Activated CD4-positive, alpha-beta T cell treated with anti-CD3 and anti-CD28 coated beads, Interleukin-2, amount 10 ng/mL, durations not matched to agents 24 days and 14 days (primary cell): ENCODE results near the gene PML. TPM values are rescaled to one million over a fixed set of nuclear protein-coding genes. Genes with fewer than 3 reads are reported as not detected.

ENCODE experiments used
- DNase-seq: peaks from one replicate; pipeline ENCODE4 v3.0.0; 2022
- H3K27ac Mint-ChIP-seq: one replicate; pipeline ENCODE4 v1.8.0; 2022; ENCODE audit warnings: mild to moderate bottlenecking, mixed read lengths
- H3K27me3 Mint-ChIP-seq: one replicate; pipeline ENCODE4 v1.8.0; 2022; ENCODE audit warnings: mixed read lengths
- H3K36me3 Mint-ChIP-seq: one replicate; pipeline ENCODE4 v1.8.0; 2022; ENCODE audit warnings: low read depth, mild to moderate bottlenecking, mixed read lengths
- H3K4me1 Mint-ChIP-seq: one replicate; pipeline ENCODE4 v1.8.0; 2021; ENCODE audit warnings: mixed read lengths
- H3K4me3 Mint-ChIP-seq: one replicate; pipeline ENCODE4 v1.8.0; 2022; ENCODE audit warnings: mild to moderate bottlenecking, moderate library complexity, mixed read lengths
- H3K9me3 Mint-ChIP-seq: one replicate; pipeline ENCODE4 v1.8.0; 2021; ENCODE audit warnings: mixed read lengths
- intact Hi-C: fragments of 100-400 bp; cut with micrococcal nuclease; formaldehyde crosslinking; loops from one replicate; pipeline ENCODE4 v1.15.1; 2023
- total RNA-seq: library from RNA; stranded (reverse); gene quantifications from 2 replicates; pipeline ENCODE4 v1.2.3, GENCODE V29; 2022

PML gene
- total RNA-seq, 1 donor from 2014 or later: 61.3 TPM

DNA sequence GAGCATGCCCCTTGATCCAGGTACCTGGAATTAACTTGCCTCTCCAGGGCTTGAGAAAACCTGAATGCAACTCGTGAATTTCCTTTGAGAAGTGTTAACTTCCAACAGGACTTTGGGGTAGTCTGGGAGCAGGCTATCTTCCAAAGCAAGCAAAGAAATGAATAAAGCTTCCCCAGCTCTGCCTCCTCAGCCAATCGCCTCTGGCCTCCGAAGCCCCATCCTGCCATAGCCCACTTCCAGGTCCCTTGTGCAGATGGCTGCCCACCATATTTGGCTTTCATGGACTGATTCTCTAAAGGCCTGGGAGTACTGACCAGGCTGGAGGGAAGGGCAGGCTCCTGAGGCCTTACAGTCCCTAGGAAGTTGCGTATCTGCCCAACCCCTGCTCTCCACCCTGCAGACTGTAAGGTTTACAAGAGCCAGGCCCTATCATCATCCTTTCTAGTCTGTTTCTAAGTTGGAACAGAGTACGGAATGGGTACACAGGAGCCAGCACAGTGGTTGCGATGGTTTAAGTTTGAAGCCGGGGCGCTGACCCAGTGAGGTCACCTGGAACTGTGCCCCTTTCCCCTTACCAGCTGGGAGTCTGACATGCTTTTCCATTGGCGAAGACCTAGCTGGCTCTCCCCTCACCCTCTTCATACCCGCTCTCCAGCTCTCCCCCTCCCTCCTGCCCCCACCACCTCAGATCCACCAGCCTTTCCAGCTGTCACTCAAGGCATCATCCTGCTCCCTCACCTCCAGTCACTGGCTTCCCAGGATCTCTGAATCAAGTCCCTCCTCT, 1.1 kb upstream of the PML start:
- H3K27ac Mint-ChIP-seq: peak overlapping the region; percentile 94
- H3K4me3 Mint-ChIP-seq: peak overlapping the region; percentile 99
- peaks cover 21% of the 10 kb centered on the region for H3K36me3 Mint-ChIP-seq
- no peak for DNase-seq
- H3K4me1 Mint-ChIP-seq: peaks cover 55% of the 10 kb centered on the region
- H3K9me3 Mint-ChIP-seq: no peaks in the 10 kb centered on the region
- H3K27me3 Mint-ChIP-seq: no peaks in the 10 kb centered on the region
- intact Hi-C loops: loop anchor here (5.0 to 10.0 kb wide), 4 partner anchors 551 to 1879 kb away; partner anchors contain the start of genes ARID3B, ARIH1, MYO9A and SENP8

DNA sequence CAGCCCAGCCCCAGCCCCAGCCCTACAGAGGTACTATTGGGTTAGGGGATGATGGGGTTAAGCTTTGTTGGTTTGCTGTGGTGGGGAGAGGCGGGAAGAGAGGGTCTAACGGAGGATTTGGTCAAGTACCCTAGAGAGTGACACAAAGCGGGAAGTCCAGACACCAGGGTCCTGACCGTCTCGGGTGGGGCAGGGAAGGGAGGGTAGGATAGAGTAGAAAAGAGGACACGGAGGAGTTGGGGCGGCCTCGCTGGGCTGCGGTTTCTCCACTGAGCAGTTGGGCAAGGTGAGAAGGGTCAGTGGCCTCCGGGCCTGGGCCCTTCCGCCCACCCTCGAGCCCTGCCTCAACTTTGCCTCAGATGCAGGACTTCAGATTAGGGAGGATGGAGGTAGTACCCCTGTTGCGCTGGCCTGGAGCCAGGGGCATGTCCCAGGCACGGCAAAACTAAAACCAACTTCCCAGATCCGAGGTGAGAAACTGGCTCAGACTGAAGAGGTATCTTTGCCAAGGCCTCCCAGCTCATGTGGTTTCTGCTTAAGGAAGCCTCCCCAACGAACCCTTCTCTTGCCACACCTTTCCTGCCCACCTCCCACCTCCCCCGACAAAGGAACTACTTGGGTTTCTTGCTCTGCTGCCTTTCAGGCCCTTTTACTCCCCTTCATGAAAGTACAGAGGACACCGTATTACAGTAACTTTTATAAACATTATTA, 551 bp downstream of the PML start:
- intact Hi-C loops: loop anchor here (1.0 to 10.0 kb wide), 6 partner anchors 12 to 1880 kb away; partner anchors contain the start of genes ARID3B, ARIH1, MYO9A and SENP8

DNA sequence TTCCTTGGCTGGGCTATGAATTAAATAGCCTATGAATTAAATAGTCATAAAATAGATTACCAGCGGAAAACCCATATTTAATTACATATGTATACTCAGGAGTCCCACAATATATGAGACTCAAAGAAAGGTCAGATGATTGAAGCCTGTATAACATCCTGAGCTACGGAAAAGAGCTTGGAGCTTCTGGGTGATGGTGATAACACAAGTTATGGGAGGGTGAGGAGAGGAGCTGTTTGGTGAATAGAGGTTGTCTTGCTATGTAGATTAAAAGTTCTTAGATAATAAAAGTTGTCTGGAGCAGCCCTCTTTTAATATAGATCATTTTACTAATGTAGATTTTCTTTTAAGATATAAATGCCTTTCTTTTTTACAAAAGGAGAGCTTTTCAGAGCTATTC, 1.8 kb downstream of the PML start:
- intact Hi-C loops: loop anchor here (10.0 kb wide), 3 partner anchors 549 to 1881 kb away; partner anchors contain the start of genes ARID3B, MYO9A, SENP8 and SIN3A
- H3K9me3 Mint-ChIP-seq: no peaks in the 10 kb centered on the region
- peaks cover 34% of the 10 kb centered on the region for H3K36me3 Mint-ChIP-seq
- no peaks in the 10 kb centered on the region for H3K27me3 Mint-ChIP-seq
- peaks cover 54% of the 10 kb centered on the region for H3K4me1 Mint-ChIP-seq
- peak overlapping the region; percentile 99 for H3K4me3 Mint-ChIP-seq
- peak overlapping the region; percentile 94 for H3K27ac Mint-ChIP-seq
- DNase-seq: no peak

More for the DNA sequence above, 551 bp downstream of the PML start:
- no peaks in the 10 kb centered on the region for H3K9me3 Mint-ChIP-seq
- peak overlapping the region; percentile 99 for H3K4me3 Mint-ChIP-seq
- H3K36me3 Mint-ChIP-seq: peaks cover 30% of the 10 kb centered on the region
- peak; percentile 77 for DNase-seq
- peaks cover 57% of the 10 kb centered on the region for H3K4me1 Mint-ChIP-seq
- peak overlapping the region; percentile 94 for H3K27ac Mint-ChIP-seq
- no peaks in the 10 kb centered on the region for H3K27me3 Mint-ChIP-seq

DNA sequence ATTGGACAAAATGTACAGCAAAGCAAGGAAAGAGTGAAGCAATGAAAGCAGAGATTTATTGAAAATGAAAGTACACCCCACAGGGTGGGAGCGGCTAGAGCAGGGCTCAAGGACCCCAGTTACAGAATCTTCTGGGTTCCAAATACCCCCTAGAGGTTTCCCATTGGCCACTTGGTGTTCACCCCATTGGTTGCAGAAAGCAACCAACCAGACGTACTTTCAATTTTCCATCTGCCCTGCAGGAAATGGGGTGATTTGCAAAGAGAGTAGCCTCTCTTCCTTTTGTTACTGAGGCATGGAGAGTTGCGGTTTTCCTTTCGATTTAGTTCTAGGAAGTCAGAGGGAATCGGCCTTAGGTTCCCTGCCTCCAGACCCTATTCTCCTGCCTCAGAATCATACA, 2.4 kb downstream of the PML start:
- intact Hi-C loops: loop anchor here (10.0 kb wide), 3 partner anchors 548 to 1882 kb away; partner anchors contain the start of genes ARID3B, MYO9A, SENP8 and SIN3A
- peak overlapping the region; percentile 94 for H3K27ac Mint-ChIP-seq
- no peaks in the 10 kb centered on the region for H3K9me3 Mint-ChIP-seq
- peaks cover 37% of the 10 kb centered on the region for H3K36me3 Mint-ChIP-seq
- DNase-seq: peak; percentile 88
- H3K4me3 Mint-ChIP-seq: peak overlapping the region; percentile 99
- H3K4me1 Mint-ChIP-seq: peaks cover 53% of the 10 kb centered on the region
- H3K27me3 Mint-ChIP-seq: no peaks in the 10 kb centered on the region

DNA sequence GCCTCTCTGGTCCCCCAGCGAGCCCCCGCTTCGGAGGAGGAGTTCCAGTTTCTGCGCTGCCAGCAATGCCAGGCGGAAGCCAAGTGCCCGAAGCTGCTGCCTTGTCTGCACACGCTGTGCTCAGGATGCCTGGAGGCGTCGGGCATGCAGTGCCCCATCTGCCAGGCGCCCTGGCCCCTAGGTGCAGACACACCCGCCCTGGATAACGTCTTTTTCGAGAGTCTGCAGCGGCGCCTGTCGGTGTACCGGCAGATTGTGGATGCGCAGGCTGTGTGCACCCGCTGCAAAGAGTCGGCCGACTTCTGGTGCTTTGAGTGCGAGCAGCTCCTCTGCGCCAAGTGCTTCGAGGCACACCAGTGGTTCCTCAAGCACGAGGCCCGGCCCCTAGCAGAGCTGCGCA, 3.5 kb downstream of the PML start:
- Mint-ChIP-seq H3K4me1 (peaks cover 45% of the 10 kb centered on the region), H3K9me3 (no peaks in the 10 kb centered on the region), H3K4me3 (peak overlapping the region; percentile 99), H3K27me3 (no peaks in the 10 kb centered on the region), H3K27ac (peak overlapping the region; percentile 94), H3K36me3 (peaks cover 43% of the 10 kb centered on the region)
- intact Hi-C loops: loop anchor here (10.0 kb wide), 3 partner anchors 547 to 1883 kb away; partner anchors contain the start of genes ARID3B, MYO9A, SENP8 and SIN3A
- DNase-seq: no peak

DNA sequence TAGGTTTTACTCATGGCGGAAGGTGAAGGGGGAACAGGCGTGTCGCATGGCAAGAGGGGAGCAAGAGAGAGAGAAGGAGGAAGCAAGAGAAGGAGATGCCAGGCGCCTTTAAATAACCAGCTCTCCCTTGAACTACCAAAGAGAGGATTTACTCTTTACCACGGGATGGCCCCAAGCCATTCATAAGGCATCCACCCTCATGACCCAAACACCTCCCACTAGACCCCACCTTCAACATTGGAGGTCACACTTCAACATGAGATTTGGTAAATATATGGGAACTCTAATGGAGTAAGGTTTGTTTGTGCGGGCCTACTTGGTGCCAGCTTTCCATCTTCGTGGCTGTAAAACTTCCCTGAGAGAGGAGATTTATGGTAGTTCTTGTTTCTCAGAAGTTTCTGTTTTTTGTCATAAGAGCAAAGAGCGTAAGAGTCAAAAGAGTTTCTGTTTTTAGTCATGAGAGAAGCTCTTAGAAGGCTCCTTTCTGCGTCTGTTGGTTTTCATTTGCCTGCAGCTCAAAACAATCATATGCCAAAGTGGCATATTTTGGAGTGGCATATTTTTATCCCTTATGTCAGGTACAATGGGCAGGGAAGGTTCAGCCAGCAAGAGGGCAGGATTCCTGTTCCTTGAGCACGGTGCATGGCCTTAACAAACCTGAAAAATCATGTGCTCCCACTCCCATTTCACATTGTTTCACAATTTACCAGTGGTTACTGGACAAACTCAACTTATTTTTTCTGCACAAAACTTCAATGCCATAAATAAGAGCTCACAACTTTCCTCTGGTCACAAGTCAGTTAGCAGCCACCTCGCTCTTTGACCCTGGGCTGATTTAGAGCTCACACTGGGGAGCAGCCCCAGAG, 12.5 kb downstream of the PML start:
- peaks cover 6% of the 10 kb centered on the region for H3K9me3 Mint-ChIP-seq
- no peak for DNase-seq
- H3K4me3 Mint-ChIP-seq: peak overlapping the region; percentile 74
- intact Hi-C loops: loop anchor here (1.0 to 5.0 kb wide), 3 partner anchors 13 to 35 kb away; partner anchors contain the start of gene PML
- H3K27ac Mint-ChIP-seq: peak overlapping the region; percentile 97
- H3K36me3 Mint-ChIP-seq: peaks cover 64% of the 10 kb centered on the region
- H3K4me1 Mint-ChIP-seq: peaks cover 47% of the 10 kb centered on the region
- no peaks in the 10 kb centered on the region for H3K27me3 Mint-ChIP-seq

DNA sequence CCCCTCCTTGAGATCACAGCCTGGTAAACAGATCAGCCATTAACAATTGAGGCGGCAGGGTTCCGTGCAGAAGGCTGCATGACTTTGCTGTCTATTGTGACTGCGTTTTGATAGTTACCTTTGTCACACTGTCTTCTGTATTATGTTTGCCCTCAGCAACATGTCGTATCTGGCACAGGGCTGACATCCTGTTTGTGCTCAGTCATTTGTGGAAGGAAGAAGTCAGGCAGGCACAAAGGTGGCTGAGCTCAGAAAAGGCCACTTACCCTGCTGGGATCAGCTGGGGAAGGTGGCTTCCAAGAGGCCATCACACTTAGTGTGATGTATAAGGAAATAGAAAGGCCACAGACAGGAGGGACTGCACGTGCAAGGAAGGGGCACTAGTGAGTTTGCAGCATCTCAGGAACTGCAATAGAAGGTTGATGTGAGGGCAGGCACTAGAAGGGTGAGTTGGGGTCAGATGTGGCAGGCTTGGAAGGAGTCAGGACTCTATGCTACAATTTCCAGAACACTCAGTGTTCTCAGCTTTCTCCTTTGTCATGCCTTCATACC, 13.4 kb downstream of the PML start:
- peaks cover 64% of the 10 kb centered on the region for H3K36me3 Mint-ChIP-seq
- peak; percentile 81 for DNase-seq
- peaks cover 6% of the 10 kb centered on the region for H3K9me3 Mint-ChIP-seq
- H3K4me3 Mint-ChIP-seq: peak overlapping the region; percentile 74
- intact Hi-C loops: loop anchor here (1.0 to 5.0 kb wide), 3 partner anchors 14 to 36 kb away; partner anchors contain the start of gene PML
- peak overlapping the region; percentile 97 for H3K27ac Mint-ChIP-seq
- peaks cover 50% of the 10 kb centered on the region for H3K4me1 Mint-ChIP-seq
- no peaks in the 10 kb centered on the region for H3K27me3 Mint-ChIP-seq

DNA sequence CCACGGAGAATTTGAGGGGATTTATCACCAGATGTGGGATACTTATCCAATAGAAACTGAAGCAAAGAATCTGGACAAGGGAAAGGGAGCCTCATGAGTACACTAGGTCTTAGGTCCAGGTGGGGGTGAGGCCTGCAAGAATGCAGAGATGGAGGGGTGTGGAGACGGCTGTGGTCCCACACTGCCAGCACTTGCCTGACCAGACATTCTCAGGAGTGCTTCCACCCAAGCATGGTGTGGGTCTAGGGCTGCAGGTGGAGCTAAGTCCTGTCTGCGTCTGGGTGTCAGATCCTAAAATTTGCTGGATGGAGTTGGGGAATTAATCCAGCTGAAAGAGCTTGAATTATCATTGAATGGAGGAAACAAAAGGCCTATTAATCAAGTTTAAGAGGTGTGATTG, 14.4 kb downstream of the PML start:
- no peaks in the 10 kb centered on the region for H3K27me3 Mint-ChIP-seq
- H3K4me3 Mint-ChIP-seq: no peak overlapping the region
- no peaks in the 10 kb centered on the region for H3K9me3 Mint-ChIP-seq
- peak overlapping the region; percentile 97 for H3K27ac Mint-ChIP-seq
- intact Hi-C loops: loop anchor here (5.0 kb wide), 1 partner anchor 37 kb away; no protein-coding TSS in a partner anchor
- peaks cover 48% of the 10 kb centered on the region for H3K4me1 Mint-ChIP-seq
- peaks cover 60% of the 10 kb centered on the region for H3K36me3 Mint-ChIP-seq
- DNase-seq: no peak

DNA sequence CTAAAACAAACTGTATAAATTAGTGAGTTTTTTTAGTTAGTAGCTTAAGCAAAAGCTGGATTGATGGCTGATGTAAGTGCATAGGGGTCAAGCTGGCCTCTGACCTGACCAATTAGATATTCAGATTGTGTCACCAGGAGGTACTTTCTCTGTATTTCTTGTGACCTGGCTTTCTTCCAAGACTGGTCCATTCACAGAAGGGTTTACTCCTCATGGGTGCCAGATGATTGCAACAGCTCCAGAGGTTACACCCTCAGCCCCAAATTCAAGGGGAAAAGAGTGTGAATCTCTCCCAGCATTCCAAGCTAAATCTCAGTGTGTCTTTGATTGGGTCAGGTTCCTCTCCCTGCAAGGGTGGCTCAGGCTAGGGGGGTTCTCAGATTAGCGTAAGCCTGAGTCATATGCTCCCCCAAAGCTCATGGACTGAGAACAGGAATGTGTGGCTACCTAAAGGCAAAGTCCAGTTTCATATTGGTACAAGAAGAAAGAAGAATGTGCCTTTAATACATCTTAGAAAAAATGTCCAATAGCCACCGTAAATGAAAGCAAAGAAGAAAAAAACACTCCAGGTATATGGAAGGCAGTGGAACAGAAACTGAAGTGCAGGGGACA, 16.5 kb downstream of the PML start:
- Mint-ChIP-seq H3K27ac (no peak overlapping the region), H3K36me3 (peaks cover 58% of the 10 kb centered on the region), H3K4me3 (no peak overlapping the region), H3K27me3 (no peaks in the 10 kb centered on the region), H3K9me3 (no peaks in the 10 kb centered on the region), H3K4me1 (peaks cover 49% of the 10 kb centered on the region)
- DNase-seq: no peak
- intact Hi-C loops: no loop called here

DNA sequence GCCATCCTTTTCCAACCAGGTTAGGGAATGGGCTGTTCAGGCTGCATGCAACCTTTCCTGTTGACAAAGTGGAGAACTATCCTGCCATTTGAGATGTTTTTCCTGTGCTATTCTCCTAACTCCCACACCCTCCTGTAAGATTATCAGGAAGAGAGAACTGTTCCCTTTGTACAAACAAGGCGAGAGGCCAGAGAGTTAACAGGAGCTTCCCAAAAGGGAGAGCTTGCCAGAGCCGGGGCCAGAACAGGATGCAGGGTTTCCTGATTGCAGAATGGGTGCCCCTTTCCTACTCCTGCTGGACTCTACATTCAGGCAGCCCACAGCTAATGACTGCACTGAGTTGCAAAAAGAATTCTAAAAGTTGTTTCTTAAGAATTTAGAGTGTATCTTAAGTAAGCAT, 17.1 kb downstream of the PML start:
- no peak for DNase-seq
- H3K4me1 Mint-ChIP-seq: peaks cover 46% of the 10 kb centered on the region
- no peaks in the 10 kb centered on the region for H3K9me3 Mint-ChIP-seq
- no peak overlapping the region for H3K27ac Mint-ChIP-seq
- H3K27me3 Mint-ChIP-seq: no peaks in the 10 kb centered on the region
- H3K4me3 Mint-ChIP-seq: no peak overlapping the region
- peaks cover 57% of the 10 kb centered on the region for H3K36me3 Mint-ChIP-seq
- intact Hi-C loops: no loop called here

DNA sequence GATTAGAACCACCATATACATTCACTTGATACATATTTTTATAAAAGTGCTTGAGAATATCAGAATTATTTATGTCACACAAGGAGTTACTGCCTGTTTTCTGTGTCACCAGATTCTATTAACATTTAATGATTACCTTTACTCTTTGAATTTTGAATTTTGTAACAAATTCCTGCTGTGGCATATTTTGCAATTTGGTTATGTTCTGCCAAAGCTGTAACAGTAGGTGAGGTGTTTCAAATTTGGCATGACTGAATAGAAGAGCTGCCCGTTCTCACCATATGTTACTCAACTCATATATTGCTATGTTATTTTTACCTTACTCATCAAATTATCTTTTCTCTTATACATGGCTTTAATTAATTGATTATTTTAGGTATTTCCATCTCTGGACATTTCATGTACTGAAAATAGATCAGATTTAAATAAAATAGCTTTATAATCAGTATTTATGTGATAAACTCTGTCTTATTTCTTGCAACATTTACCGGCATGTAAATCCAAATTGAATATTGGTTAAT, 18.9 kb downstream of the PML start:
- Mint-ChIP-seq H3K27ac (no peak overlapping the region), H3K4me3 (no peak overlapping the region), H3K4me1 (peaks cover 29% of the 10 kb centered on the region), H3K9me3 (no peaks in the 10 kb centered on the region), H3K36me3 (peaks cover 47% of the 10 kb centered on the region), H3K27me3 (no peaks in the 10 kb centered on the region)
- no peak for DNase-seq
- intact Hi-C loops: no loop called here

DNA sequence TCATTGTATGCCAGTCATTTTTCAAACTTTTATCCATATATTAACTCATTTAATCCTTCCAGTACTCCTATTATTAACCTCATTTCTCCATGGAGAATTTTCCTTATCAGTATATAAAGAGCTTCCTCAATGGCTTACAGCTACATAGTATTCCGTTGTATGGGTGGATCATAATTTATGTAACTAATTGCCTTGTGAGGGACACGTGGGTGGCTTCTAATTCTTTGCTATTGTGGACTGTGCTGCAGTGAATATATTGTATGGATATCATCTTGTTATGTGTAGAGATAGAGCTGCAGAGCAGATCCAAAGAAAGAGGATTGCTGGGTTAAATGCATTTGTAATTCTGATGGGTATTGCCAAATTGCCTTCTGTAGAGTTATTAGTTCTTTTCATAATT, 25.2 kb downstream of the PML start:
- Mint-ChIP-seq H3K27me3 (no peaks in the 10 kb centered on the region), H3K27ac (no peak overlapping the region), H3K9me3 (no peaks in the 10 kb centered on the region), H3K4me1 (peaks cover 15% of the 10 kb centered on the region), H3K36me3 (peaks cover 47% of the 10 kb centered on the region), H3K4me3 (no peak overlapping the region)
- DNase-seq: no peak
- intact Hi-C loops: no loop called here
